HepG2 (cell line): ENCODE results near the gene CCND2. TPM values are rescaled to one million over a fixed set of nuclear protein-coding genes. Genes with fewer than 3 reads are reported as not detected.
A peak's percentile ranks its signal among the peaks of the same experiment; 100 is the strongest.

ENCODE experiments used
- ARNT2 ChIP-seq: sonication (generic); formaldehyde crosslinking; IDR thresholded peaks from 2 replicates; pipeline ENCODE4 v1.8.0; 2022; ENCODE audit warnings: mild to moderate bottlenecking, low read depth, missing genetic modification reagents, moderate library complexity
- ATRX ChIP-seq: sonication (generic); formaldehyde crosslinking; IDR thresholded peaks from 2 replicates; pipeline ENCODE4 v1.4.0; 2020; ENCODE audit warnings: missing genetic modification reagents, borderline replicate concordance
- CHD4 ChIP-seq: fragments of 200-600 bp; sonication (generic); IDR thresholded peaks from 2 replicates; pipeline ENCODE4 v1.7.0; 2017; ENCODE audit warnings: mild to moderate bottlenecking, low read length, borderline replicate concordance
- ELF4 ChIP-seq: sonication (generic); formaldehyde crosslinking; IDR thresholded peaks from 2 replicates; pipeline ENCODE4 v1.5.0; 2020; ENCODE audit warnings: missing genetic modification reagents, mild to moderate bottlenecking, moderate library complexity, borderline replicate concordance
- FOXM1 ChIP-seq: sonication (generic); formaldehyde crosslinking; IDR thresholded peaks from 2 replicates; pipeline ENCODE4 v1.5.0; 2020; ENCODE audit warnings: missing genetic modification reagents
- HDAC1 ChIP-seq: sonication (generic); formaldehyde crosslinking; IDR thresholded peaks from 2 replicates; pipeline ENCODE4 v1.5.1; 2020; ENCODE audit warnings: mild to moderate bottlenecking, missing genetic modification reagents
- HNF4G ChIP-seq, 2 experiments: sonication (generic) in 1 of 2; formaldehyde crosslinking in 1 of 2; IDR thresholded peaks; 2 replicates each; pipeline versions ENCODE4 v1.4.0 to v1.6.1; 2011 to 2020; ENCODE audit warnings: borderline replicate concordance in 2 of 2, low read depth in 2 of 2, mild to moderate bottlenecking in 2 of 2, low read length in 1 of 2, missing genetic modification reagents in 1 of 2, moderate library complexity in 1 of 2
- IRX3 ChIP-seq: sonication (generic); formaldehyde crosslinking; IDR thresholded peaks from 2 replicates; pipeline ENCODE4 v1.8.1; 2023; ENCODE audit warnings: mild to moderate bottlenecking, low read depth, missing genetic modification reagents, borderline replicate concordance
- KDM5B ChIP-seq: sonication (generic); formaldehyde crosslinking; IDR thresholded peaks from 2 replicates; pipeline ENCODE4 v1.4.0; 2020; ENCODE audit warnings: missing genetic modification reagents, mild to moderate bottlenecking, borderline replicate concordance
- KLF6 ChIP-seq: IDR thresholded peaks from 2 replicates; pipeline ENCODE4 v1.8.0; 2016; ENCODE audit warnings: missing biosample characterization, missing genetic modification reagents
- MAFK ChIP-seq, 2 experiments: IDR thresholded peaks in 1 of 2; conservative IDR thresholded peaks in 1 of 2; 2 replicates each; pipeline ENCODE4 v1.6.1; 2011; ENCODE audit warnings: improper control_type of control experiment in 2 of 2, low read length in 2 of 2
- MZF1 ChIP-seq: sonication (generic); formaldehyde crosslinking; IDR thresholded peaks from 2 replicates; pipeline ENCODE4 v1.8.1; 2023; ENCODE audit warnings: mild to moderate bottlenecking, missing genetic modification reagents, borderline replicate concordance
- NCOA1 ChIP-seq: sonication (generic); formaldehyde crosslinking; IDR thresholded peaks from 2 replicates; pipeline ENCODE4 v1.9.0; 2021; ENCODE audit warnings: missing genetic modification reagents
- NFE2 ChIP-seq: sonication (generic); formaldehyde crosslinking; IDR thresholded peaks from 2 replicates; pipeline ENCODE4 v1.4.0; 2020; ENCODE audit warnings: missing genetic modification reagents
- NR2C2 ChIP-seq: sonication (generic); formaldehyde crosslinking; IDR thresholded peaks from 2 replicates; pipeline ENCODE4 v1.4.0; 2020; ENCODE audit warnings: missing genetic modification reagents, mild to moderate bottlenecking, moderate library complexity, borderline replicate concordance
- POLR2A ChIP-seq, 2 experiments: IDR thresholded peaks; 2 replicates each; pipeline ENCODE4 v1.6.1; 2011; ENCODE audit warnings: low read depth in 2 of 2, low read length in 2 of 2, mild to moderate bottlenecking in 1 of 2, moderate library complexity in 1 of 2; ENCODE audit not compliant: insufficient read depth in 1 of 2
- RAD51 ChIP-seq: fragments of 450-650 bp; IDR thresholded peaks from 2 replicates; pipeline ENCODE4 v1.6.1; 2016; ENCODE audit warnings: borderline replicate concordance
- SMAD3 ChIP-seq: sonication (generic); formaldehyde crosslinking; IDR thresholded peaks from 2 replicates; pipeline ENCODE4 v1.4.0; 2020; ENCODE audit warnings: missing genetic modification reagents
- SP1 ChIP-seq, 2 experiments: fragments of 450-650 bp in 1 of 2; sonication (generic) in 1 of 2; formaldehyde crosslinking in 1 of 2; IDR thresholded peaks; 2 replicates each; pipeline versions ENCODE4 v1.4.0 to v1.6.1; 2016 to 2020; ENCODE audit warnings: missing genetic modification reagents in 1 of 2
- SRSF4 ChIP-seq: fragments of 200-400 bp; formaldehyde crosslinking; IDR thresholded peaks from one replicate; pipeline ENCODE4 v1.6.1; 2018; ENCODE audit warnings: mild to moderate bottlenecking, low read depth, low read length, moderate library complexity; ENCODE audit not compliant: poor library complexity, severe bottlenecking
- TAF1 ChIP-seq: sonication (generic); formaldehyde crosslinking; IDR thresholded peaks from 2 replicates; pipeline ENCODE4 v1.4.0; 2020; ENCODE audit warnings: missing genetic modification reagents
- ZBTB8A ChIP-seq: sonication (generic); formaldehyde crosslinking; IDR thresholded peaks from 2 replicates; pipeline ENCODE4 v1.4.0; 2020; ENCODE audit warnings: mild to moderate bottlenecking, low read depth, missing genetic modification reagents, borderline replicate concordance
- ZNF12 ChIP-seq: sonication (generic); formaldehyde crosslinking; IDR thresholded peaks from 2 replicates; pipeline ENCODE4 v1.5.0; 2020; ENCODE audit warnings: missing genetic modification reagents
- ZNF354B ChIP-seq: sonication (generic); formaldehyde crosslinking; IDR thresholded peaks from 2 replicates; pipeline ENCODE4 v1.8.0; 2022; ENCODE audit warnings: mild to moderate bottlenecking, missing genetic modification reagents
- ZNF780A ChIP-seq: sonication (generic); formaldehyde crosslinking; IDR thresholded peaks from 2 replicates; pipeline ENCODE4 v1.8.0; 2022; ENCODE audit warnings: mild to moderate bottlenecking, missing genetic modification reagents, moderate library complexity
- ZNF781 ChIP-seq: sonication (generic); formaldehyde crosslinking; IDR thresholded peaks from 2 replicates; pipeline ENCODE4 v1.5.1; 2020; ENCODE audit warnings: borderline replicate concordance, mild to moderate bottlenecking, missing genetic modification reagents; ENCODE audit errors: not compliant biosample characterization
- ZNF788 ChIP-seq: sonication (generic); formaldehyde crosslinking; IDR thresholded peaks from 2 replicates; pipeline ENCODE4 v1.5.0; 2020; ENCODE audit warnings: mild to moderate bottlenecking, missing genetic modification reagents, borderline replicate concordance
- ZSCAN22 ChIP-seq: sonication (generic); formaldehyde crosslinking; IDR thresholded peaks from 2 replicates; pipeline ENCODE4 v1.4.0; 2020; ENCODE audit warnings: mild to moderate bottlenecking, missing genetic modification reagents
- polyA plus RNA-seq, 8 experiments: library from polyadenylated mRNA; depleted of rRNA in 3 of 8; stranded (reverse) in 7 of 8; unstranded in 1 of 8; fragments of >200 nt; fragmentation: Illumina TruSeq in 4 of 8; extraction: Trizol in 4 of 8; gene quantifications; 2 replicates each; pipeline versions ENCODE4 v1.2.1 to v1.2.3, GENCODE V29; 2011 to 2016; ENCODE audit warnings: low read depth in 4 of 8, missing spikeins in 1 of 8, mixed read lengths in 1 of 8; ENCODE audit not compliant: insufficient read depth in 1 of 8
- total RNA-seq, 5 experiments: library from RNA; depleted of rRNA; stranded (reverse); fragments of >200 nt; fragmentation: Illumina TruSeq; extraction: Trizol; gene quantifications; 2 replicates each; pipeline ENCODE4 v1.2.3, GENCODE V29; 2016; ENCODE audit warnings: low read depth in 1 of 5
- TF ChIP-seq, protein P1 (sequence below): sonication (generic); formaldehyde crosslinking; IDR thresholded peaks from 2 replicates; pipeline ENCODE4 v1.4.0; 2020; ENCODE audit warnings: missing genetic modification reagents
- TF ChIP-seq, protein P2 (sequence below): sonication (generic); formaldehyde crosslinking; IDR thresholded peaks from 2 replicates; pipeline ENCODE4 v1.4.0; 2020; ENCODE audit warnings: missing genetic modification reagents, low read depth, mild to moderate bottlenecking, borderline replicate concordance

Gene CCND2
- total and polyA plus RNA-seq, 2 of the 13 experiments (the other 11 are each of a cell fraction or from before 2014, with no cell fraction given) = 0.61 to 1.4 TPM

DNA sequence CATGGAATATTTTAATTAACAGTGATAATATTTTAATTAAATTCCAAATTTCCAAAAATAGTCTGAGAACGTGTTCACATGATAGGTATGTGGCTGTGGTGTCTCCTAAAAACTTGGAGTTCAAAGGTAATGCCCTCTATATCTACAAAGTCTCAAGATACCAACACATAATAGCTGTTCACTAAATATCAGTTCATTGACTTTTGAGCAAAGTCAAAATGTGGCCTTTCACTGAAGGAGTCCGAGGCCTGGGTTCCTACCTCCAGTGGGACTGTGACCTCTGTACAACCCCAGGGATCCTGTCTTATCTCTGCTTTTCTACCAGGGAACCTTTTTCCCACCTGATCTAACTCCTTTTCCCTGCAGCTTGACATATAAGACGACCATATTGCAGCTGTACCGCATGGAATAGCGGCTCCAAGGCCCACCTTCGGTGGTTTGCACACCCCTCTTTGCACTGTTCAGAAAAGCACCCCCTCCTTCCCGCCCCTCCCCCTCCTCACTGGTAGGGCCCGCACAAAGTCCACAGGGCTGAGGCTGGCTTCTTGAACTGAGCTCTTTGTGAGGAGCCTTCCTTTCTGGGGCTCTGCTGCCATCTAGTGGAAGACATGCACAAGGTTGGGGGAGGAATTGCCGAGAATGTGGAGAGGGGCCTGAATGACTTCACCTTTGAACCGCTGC lies 3.1 kb downstream of the CCND2 start (continued):
- TF ChIP-seq KDM5B (CRISPR knock-in tag) = no peak
- no peak for TF ChIP-seq ZSCAN22
- TF ChIP-seq NR2C2 (CRISPR knock-in tag) = 0 out of 2 replicates have a peak, but pooled peaks have one; percentile 45
- TF ChIP-seq ARNT2 (CRISPR knock-in tag) = no peak
- TF ChIP-seq ZNF788 (CRISPR knock-in tag) = no peak
- TF ChIP-seq, protein P1, sequence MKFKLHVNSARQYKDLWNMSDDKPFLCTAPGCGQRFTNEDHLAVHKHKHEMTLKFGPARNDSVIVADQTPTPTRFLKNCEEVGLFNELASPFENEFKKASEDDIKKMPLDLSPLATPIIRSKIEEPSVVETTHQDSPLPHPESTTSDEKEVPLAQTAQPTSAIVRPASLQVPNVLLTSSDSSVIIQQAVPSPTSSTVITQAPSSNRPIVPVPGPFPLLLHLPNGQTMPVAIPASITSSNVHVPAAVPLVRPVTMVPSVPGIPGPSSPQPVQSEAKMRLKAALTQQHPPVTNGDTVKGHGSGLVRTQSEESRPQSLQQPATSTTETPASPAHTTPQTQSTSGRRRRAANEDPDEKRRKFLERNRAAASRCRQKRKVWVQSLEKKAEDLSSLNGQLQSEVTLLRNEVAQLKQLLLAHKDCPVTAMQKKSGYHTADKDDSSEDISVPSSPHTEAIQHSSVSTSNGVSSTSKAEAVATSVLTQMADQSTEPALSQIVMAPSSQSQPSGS (CRISPR knock-in tag) = peak; percentile 92; the same call in 1 of the 2 replicates
- TF ChIP-seq KLF6 (CRISPR knock-in tag) = no peak
- no peak for TF ChIP-seq ZBTB8A (CRISPR knock-in tag)
- no peak for TF ChIP-seq SRSF4
- no peak for TF ChIP-seq HDAC1
- TF ChIP-seq MZF1 = no peak
- no peak for TF ChIP-seq TAF1 (CRISPR knock-in tag)
- TF ChIP-seq FOXM1 (CRISPR knock-in tag) = no peak
- TF ChIP-seq ZNF781 (CRISPR knock-in tag) = no peak
- TF ChIP-seq SP1 (IDR thresholded peaks at IDR 0.05) = no peak
- no peak for TF ChIP-seq SP1 (CRISPR knock-in tag; IDR thresholded peaks at IDR 0.05)
- TF ChIP-seq POLR2A (IDR thresholded peaks at IDR 0.05; ENCODE audit: insufficient read depth in 1 of 2, low read depth in 2 of 2, low read length in 2 of 2) = no peak
- no peak for TF ChIP-seq RAD51
- TF ChIP-seq ATRX (CRISPR knock-in tag) = no peak
- TF ChIP-seq CHD4 = no peak
- TF ChIP-seq, protein P2, sequence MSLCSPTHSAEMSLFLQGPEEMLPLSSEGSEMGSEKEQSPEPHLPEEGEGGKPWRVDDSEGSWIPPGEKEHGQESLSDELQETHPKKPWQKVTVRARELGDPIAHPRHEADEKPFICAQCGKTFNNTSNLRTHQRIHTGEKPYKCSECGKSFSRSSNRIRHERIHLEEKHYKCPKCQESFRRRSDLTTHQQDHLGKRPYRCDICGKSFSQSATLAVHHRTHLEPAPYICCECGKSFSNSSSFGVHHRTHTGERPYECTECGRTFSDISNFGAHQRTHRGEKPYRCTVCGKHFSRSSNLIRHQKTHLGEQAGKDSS (CRISPR knock-in tag) = no peak
- TF ChIP-seq ZNF12 = no peak
- TF ChIP-seq ELF4 (CRISPR knock-in tag) = no peak
- TF ChIP-seq MAFK (conservative IDR thresholded peaks at IDR 0.05 in 1 of 2, IDR thresholded peaks at IDR 0.05 in 1 of 2; ENCODE audit: low read length in 2 of 2) = no peak
- peak; percentile 89 for TF ChIP-seq HNF4G (IDR thresholded peaks at IDR 0.05; ENCODE audit: borderline replicate concordance, low read depth, low read length)
- TF ChIP-seq HNF4G (CRISPR knock-in tag; IDR thresholded peaks at IDR 0.05; ENCODE audit: borderline replicate concordance, low read depth) = peak; percentile 66; the same call in 1 of the 2 replicates
- no peak for TF ChIP-seq NFE2 (CRISPR knock-in tag)
- no peak for TF ChIP-seq IRX3
- TF ChIP-seq ZNF780A = no peak
- TF ChIP-seq SMAD3 (CRISPR knock-in tag) = no peak
- no peak for TF ChIP-seq ZNF354B (CRISPR knock-in tag)
- no peak for TF ChIP-seq NCOA1
